ENCODE measurements around the gene RTEL1. TPM values are rescaled to one million over a fixed set of nuclear protein-coding genes. Genes with fewer than 3 reads are reported as not detected.

The RTEL1 gene
- total RNA-seq, 1 experiment from 2014 or later: 26.1 TPM

DNA sequence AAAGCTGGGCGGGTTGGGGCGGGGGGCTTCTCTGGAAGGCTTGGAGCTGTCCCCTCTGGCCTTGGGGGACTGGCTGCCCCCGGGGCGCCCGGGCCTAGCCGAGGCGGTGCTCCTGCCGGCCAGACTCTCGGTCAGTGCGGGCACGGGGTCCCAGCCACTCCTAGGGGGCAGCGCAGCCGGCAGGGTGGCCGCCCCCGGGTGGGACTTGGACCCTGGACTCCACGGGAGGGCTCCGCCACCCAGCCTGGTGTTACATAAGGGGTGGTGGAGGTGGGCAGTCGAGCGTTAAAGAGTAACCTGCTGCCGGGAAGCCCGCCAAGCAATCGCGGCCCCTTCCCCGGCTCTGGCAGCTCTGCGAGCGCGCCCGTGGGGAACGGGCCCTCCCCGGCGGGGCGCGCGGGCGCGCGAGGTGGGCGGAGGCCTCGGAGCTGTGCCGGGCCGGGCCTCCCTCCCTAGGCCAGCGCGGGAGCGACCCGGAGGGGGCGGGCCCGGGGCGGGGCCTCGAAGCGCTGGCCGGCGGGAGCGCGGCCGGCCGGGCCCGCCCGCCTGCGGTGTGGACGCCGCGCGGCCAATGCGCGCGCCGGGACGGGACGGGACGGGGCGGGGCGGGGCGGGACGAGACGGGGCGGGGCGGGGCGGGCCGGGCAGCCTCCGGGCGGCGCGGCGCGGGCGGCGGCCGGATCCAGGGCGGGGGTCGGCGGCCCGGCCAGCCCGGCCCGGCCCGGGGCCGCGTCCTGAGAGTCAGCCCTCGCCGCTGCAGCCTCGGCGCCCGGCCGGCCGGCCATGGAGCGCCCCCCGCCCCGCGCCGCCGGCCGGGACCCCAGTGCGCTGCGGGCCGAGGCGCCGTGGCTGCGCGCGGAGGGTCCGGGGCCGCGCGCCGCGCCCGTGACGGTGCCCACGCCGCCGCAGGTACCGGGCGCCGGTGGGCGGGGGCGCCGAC lies 81.3 kb downstream of the RTEL1 start, which contains the start of gene SLC2A4RG:
Gene SLC2A4RG, plus strand, starts transcription at position 647 of the 940 bp plus-strand sequence. Its CDS starts 137 bp downstream, at position 784.
- intact Hi-C loops (cut with micrococcal nuclease; ENCODE audit: unreplicated experiment): no loop called here
- peak within 1 kb of the TSS; percentile 63 to 66 for H3K4me3 ChIP-seq (ENCODE audit: low read depth in 2 of 2, low read length in 2 of 2)
- TF ChIP-seq, protein P1, sequence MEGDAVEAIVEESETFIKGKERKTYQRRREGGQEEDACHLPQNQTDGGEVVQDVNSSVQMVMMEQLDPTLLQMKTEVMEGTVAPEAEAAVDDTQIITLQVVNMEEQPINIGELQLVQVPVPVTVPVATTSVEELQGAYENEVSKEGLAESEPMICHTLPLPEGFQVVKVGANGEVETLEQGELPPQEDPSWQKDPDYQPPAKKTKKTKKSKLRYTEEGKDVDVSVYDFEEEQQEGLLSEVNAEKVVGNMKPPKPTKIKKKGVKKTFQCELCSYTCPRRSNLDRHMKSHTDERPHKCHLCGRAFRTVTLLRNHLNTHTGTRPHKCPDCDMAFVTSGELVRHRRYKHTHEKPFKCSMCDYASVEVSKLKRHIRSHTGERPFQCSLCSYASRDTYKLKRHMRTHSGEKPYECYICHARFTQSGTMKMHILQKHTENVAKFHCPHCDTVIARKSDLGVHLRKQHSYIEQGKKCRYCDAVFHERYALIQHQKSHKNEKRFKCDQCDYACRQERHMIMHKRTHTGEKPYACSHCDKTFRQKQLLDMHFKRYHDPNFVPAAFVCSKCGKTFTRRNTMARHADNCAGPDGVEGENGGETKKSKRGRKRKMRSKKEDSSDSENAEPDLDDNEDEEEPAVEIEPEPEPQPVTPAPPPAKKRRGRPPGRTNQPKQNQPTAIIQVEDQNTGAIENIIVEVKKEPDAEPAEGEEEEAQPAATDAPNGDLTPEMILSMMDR (IDR thresholded peaks at IDR 0.05): no peak
- TF ChIP-seq SIN3A (IDR thresholded peaks at IDR 0.05; ENCODE audit: borderline replicate concordance, insufficient read depth, low read depth, low read length) (peak; percentile 19; the same call in 1 of the 2 replicates), TCF7L2 (IDR thresholded peaks at IDR 0.05; ENCODE audit: low read depth, low read length) (no peak)
- no peaks in the 10 kb centered on the region for H3K9me3 ChIP-seq (ENCODE audit: control insufficient read depth, insufficient read depth, low read depth, low read length)
- BruUV-seq (replicated peaks): no TSS peak
- peaks cover 45% of the 10 kb centered on the region for H3K4me1 ChIP-seq (ENCODE audit: control insufficient read depth, insufficient read depth, low read length)
- H3K27me3 ChIP-seq (ENCODE audit: control insufficient read depth, insufficient read depth, low read length): no peaks in the 10 kb centered on the region
- peak within 1 kb of the TSS; percentile 77 for H3K27ac ChIP-seq (ENCODE audit: low read length)
- ChIA-PET CTCF (interaction anchor here (0.6 kb wide), 1 partner anchor 1200 kb away, joined by 4 read pairs; no protein-coding TSS in a partner anchor), POLR2A (no interaction called here)
- in situ Hi-C loops (cut with HindIII; ENCODE audit: low pct_unique_long_range_greater_than_20kb, low sequenced_read_pairs): no loop called here
- H3K36me3 ChIP-seq (ENCODE audit: control insufficient read depth, insufficient read depth, low read length): no peaks in the 10 kb centered on the region; the same call in 1 of the 2 replicates
- DNase-seq (ENCODE audit: low read depth, low spot score): no peak
- peak; percentile 77 for ATAC-seq

GRCh38 chr20:63740070-63740626 lies 82.0 kb downstream of the RTEL1 start:
- H3K4me3 ChIP-seq (ENCODE audit: low read depth in 2 of 2, low read length in 2 of 2): peak overlapping the region; percentile 63 to 66
- intact Hi-C loops (cut with micrococcal nuclease; ENCODE audit: unreplicated experiment) (no loop called here), in situ Hi-C loops (cut with HindIII; ENCODE audit: low pct_unique_long_range_greater_than_20kb, low sequenced_read_pairs) (no loop called here)
- H3K4me1 ChIP-seq (ENCODE audit: control insufficient read depth, insufficient read depth, low read length): peaks cover 43% of the 10 kb centered on the region
- ChIA-PET CTCF (interaction anchor here (0.5 kb wide), 1 partner anchor 125 kb away, joined by 3 read pairs; no protein-coding TSS in a partner anchor), POLR2A (interaction anchor here (0.5 kb wide), 2 partner anchors 15 to 21 kb away, joined by 3 read pairs; no protein-coding TSS in a partner anchor)
- BruUV-seq (replicated peaks): no TSS peak
- H3K36me3 ChIP-seq (ENCODE audit: control insufficient read depth, insufficient read depth, low read length): no peaks in the 10 kb centered on the region; the same call in 1 of the 2 replicates
- DNase-seq (ENCODE audit: low read depth, low spot score): no peak
- ATAC-seq: peak; percentile 8
- no peaks in the 10 kb centered on the region for H3K27me3 ChIP-seq (ENCODE audit: control insufficient read depth, insufficient read depth, low read length)
- H3K9me3 ChIP-seq (ENCODE audit: control insufficient read depth, insufficient read depth, low read depth, low read length): no peaks in the 10 kb centered on the region
- TF ChIP-seq, protein P1 (IDR thresholded peaks at IDR 0.05): no peak
- TF ChIP-seq SIN3A (IDR thresholded peaks at IDR 0.05; ENCODE audit: borderline replicate concordance, insufficient read depth, low read depth, low read length) (no peak), POLR2AphosphoS5 (IDR thresholded peaks at IDR 0.05; ENCODE audit: low read depth, low read length) (no peak), TCF7L2 (IDR thresholded peaks at IDR 0.05; ENCODE audit: low read depth, low read length) (no peak)
- peak overlapping the region; percentile 77 for H3K27ac ChIP-seq (ENCODE audit: low read length)

Data from Panc1 (cell line).